ENCODE data around the gene CCDC177. TPM values are rescaled to one million over a fixed set of nuclear protein-coding genes. Genes with fewer than 3 reads are reported as not detected.
A peak's percentile ranks its signal among the peaks of the same experiment; 100 is the strongest.

CCDC177 gene
- polyA plus RNA-seq, 3 donors, result not detected

DNA sequence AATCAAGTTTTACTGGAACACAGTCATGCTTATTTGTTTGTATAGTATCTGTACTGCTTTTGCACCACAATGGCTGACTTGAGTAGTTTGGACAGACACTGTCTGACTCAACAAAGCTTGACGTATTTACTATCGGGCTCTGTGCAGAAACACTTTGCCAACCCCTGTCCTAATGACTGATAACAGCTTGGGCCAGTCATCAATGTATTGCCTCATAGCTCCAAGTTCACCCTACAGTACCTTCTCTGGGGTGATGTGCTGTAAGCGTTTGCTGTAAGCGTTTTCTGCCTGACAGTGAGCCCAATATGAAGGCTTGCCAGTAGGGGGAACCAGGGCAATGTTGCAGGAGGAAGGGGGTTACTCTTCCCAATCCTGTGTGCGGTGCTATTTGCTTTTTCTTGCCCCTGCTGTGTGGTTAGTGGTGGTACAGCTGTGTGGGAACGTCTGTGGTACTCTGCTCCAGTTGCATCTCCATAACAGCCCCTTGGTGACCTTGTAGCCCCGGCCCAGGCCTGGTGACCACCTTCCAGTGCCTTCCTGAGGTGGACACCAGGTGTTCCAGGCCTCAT, 5.4 kb upstream of the CCDC177 start:
- Histone ChIP-seq H3K36me3 (replicated peaks in 1 of 2; ENCODE audit: control insufficient read depth in 1 of 2, insufficient read depth in 2 of 2, low read length in 2 of 2) (no peaks in the 10 kb centered on the region), H3K9ac (ENCODE audit: insufficient read depth, low read length, poor library complexity, severe bottlenecking) (no peak overlapping the region), H3K79me2 (ENCODE audit: insufficient read depth, low read length) (no peaks in the 10 kb centered on the region), H4K20me1 (ENCODE audit: insufficient read depth, low read length) (no peaks in the 10 kb centered on the region), H3K4me1 (ENCODE audit: control insufficient read depth in 1 of 2, insufficient read depth in 2 of 2, low read length in 2 of 2) (peaks cover 4 to 7% of the 10 kb centered on the region in 2 donors), H3K4me3 (replicated peaks in 1 of 3; ENCODE audit: low read depth in 2 of 3, low read length in 3 of 3) (no peak overlapping the region), H3K27ac (ENCODE audit: low read depth in 1 of 2, low read length in 2 of 2) (no peak overlapping the region), H3K4me2 (replicated peaks; ENCODE audit: extremely low read depth, low read length, poor library complexity, severe bottlenecking) (no peak overlapping the region), H2AFZ (ENCODE audit: insufficient read depth, low read depth, low read length, poor library complexity, severe bottlenecking) (no peak overlapping the region), H3K9me3 (replicated peaks in 1 of 2; ENCODE audit: control insufficient read depth in 1 of 2, insufficient read depth in 1 of 2, low read length in 2 of 2) (peaks cover 0 to 7% of the 10 kb centered on the region in 2 donors), H3K27me3 (ENCODE audit: control insufficient read depth in 2 of 2, insufficient read depth in 2 of 2, low read length in 2 of 2) (peaks cover 0 to 30% of the 10 kb centered on the region in 2 donors)
- TF ChIP-seq, protein P1, sequence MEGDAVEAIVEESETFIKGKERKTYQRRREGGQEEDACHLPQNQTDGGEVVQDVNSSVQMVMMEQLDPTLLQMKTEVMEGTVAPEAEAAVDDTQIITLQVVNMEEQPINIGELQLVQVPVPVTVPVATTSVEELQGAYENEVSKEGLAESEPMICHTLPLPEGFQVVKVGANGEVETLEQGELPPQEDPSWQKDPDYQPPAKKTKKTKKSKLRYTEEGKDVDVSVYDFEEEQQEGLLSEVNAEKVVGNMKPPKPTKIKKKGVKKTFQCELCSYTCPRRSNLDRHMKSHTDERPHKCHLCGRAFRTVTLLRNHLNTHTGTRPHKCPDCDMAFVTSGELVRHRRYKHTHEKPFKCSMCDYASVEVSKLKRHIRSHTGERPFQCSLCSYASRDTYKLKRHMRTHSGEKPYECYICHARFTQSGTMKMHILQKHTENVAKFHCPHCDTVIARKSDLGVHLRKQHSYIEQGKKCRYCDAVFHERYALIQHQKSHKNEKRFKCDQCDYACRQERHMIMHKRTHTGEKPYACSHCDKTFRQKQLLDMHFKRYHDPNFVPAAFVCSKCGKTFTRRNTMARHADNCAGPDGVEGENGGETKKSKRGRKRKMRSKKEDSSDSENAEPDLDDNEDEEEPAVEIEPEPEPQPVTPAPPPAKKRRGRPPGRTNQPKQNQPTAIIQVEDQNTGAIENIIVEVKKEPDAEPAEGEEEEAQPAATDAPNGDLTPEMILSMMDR (IDR thresholded peaks at IDR 0.05), result peak; percentile 42
- peak; percentile 14 to 45 (median 20) for DNase-seq
- Mint-ChIP-seq H3K27ac (peak overlapping the region in 1 of 7 donors; percentile 85), H3K4me3 (no peak overlapping the region), H3K27me3 (ENCODE audit: low read depth in 3 of 3) (peaks cover 31 to 40% (median 32%) of the 10 kb centered on the region in 3 donors), H3K9me3 (peaks cover 3 to 10% (median 5%) of the 10 kb centered on the region in 7 donors), H3K4me1 (peaks cover 19% of the 10 kb centered on the region), H3K36me3 (no peaks in the 10 kb centered on the region)
- intact Hi-C loops (cut with micrococcal nuclease), result loop anchor here in 1 of 2 donors (10.0 kb wide), 1 partner anchor 445 kb away; no protein-coding TSS in a partner anchor
- 58% methylated on average over 6 of the region's 7 CpGs for WGBS (ENCODE audit: insufficient coverage)

DNA sequence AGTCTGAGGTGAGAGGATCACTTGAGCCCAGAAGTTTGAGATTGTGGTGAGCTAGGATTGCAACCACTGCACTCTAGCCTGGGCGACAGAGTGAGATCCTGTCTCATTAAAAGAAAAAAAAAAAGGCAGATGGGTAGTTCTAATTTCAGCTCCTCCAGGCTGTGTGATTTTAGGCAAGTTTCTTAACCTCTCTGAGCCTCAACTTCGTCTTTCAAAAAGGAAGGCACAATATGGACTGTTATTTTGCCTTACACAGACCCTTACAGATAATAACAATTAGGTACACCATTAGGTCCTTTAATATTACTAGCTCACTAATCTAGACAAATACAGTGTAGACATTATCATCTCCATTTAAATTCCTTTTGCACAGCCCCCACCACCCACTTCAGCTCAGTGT, 4.8 kb upstream of the CCDC177 start:
- Histone ChIP-seq H3K4me2 (replicated peaks; ENCODE audit: extremely low read depth, low read length, poor library complexity, severe bottlenecking) (no peak overlapping the region), H2AFZ (ENCODE audit: insufficient read depth, low read depth, low read length, poor library complexity, severe bottlenecking) (no peak overlapping the region)
- intact Hi-C loops (cut with micrococcal nuclease), result loop anchor here in 1 of 2 donors (5.0 to 10.0 kb wide), 2 partner anchors 42 to 335 kb away; no protein-coding TSS in a partner anchor

More for the DNA sequence above, 4.8 kb upstream of the CCDC177 start:
- 67% methylated on average over 1 of the region's 2 CpGs for WGBS (ENCODE audit: insufficient coverage)
- Histone ChIP-seq H4K20me1 (ENCODE audit: insufficient read depth, low read length) (no peaks in the 10 kb centered on the region), H3K4me1 (ENCODE audit: control insufficient read depth in 1 of 2, insufficient read depth in 2 of 2, low read length in 2 of 2) (peaks cover 4 to 7% of the 10 kb centered on the region in 2 donors), H3K36me3 (replicated peaks in 1 of 2; ENCODE audit: control insufficient read depth in 1 of 2, insufficient read depth in 2 of 2, low read length in 2 of 2) (no peaks in the 10 kb centered on the region), H3K79me2 (ENCODE audit: insufficient read depth, low read length) (no peaks in the 10 kb centered on the region), H3K27me3 (ENCODE audit: control insufficient read depth in 2 of 2, insufficient read depth in 2 of 2, low read length in 2 of 2) (peaks cover under 1 to 36% of the 10 kb centered on the region in 2 donors), H3K9me3 (replicated peaks in 1 of 2; ENCODE audit: control insufficient read depth in 1 of 2, insufficient read depth in 1 of 2, low read length in 2 of 2) (peaks cover 0 to 7% of the 10 kb centered on the region in 2 donors), H3K27ac (ENCODE audit: low read depth in 1 of 2, low read length in 2 of 2) (no peak overlapping the region), H3K4me3 (replicated peaks in 1 of 3; ENCODE audit: low read depth in 2 of 3, low read length in 3 of 3) (no peak overlapping the region), H3K9ac (ENCODE audit: insufficient read depth, low read length, poor library complexity, severe bottlenecking) (no peak overlapping the region)
- H3K4me1 Mint-ChIP-seq, result peaks cover 22% of the 10 kb centered on the region
- peaks cover 0 to 2% of the 10 kb centered on the region in 2 donors for H3K36me3 Mint-ChIP-seq
- TF ChIP-seq, protein P1 (IDR thresholded peaks at IDR 0.05), result no peak
- peak overlapping the region in 1 of 7 donors; percentile 85 for H3K27ac Mint-ChIP-seq
- peaks cover 3 to 12% (median 5%) of the 10 kb centered on the region in 7 donors for H3K9me3 Mint-ChIP-seq
- DNase-seq, result no peak
- H3K4me3 Mint-ChIP-seq, result no peak overlapping the region
- H3K27me3 Mint-ChIP-seq (ENCODE audit: low read depth in 3 of 3), result peaks cover 35 to 46% (median 37%) of the 10 kb centered on the region in 3 donors
